ENCODE results near the gene PRR5. TPM values are rescaled to one million over a fixed set of nuclear protein-coding genes. Genes with fewer than 3 reads are reported as not detected.
A peak's percentile ranks its signal among the peaks of the same experiment; 100 is the strongest.

The PRR5 gene
- total and polyA plus RNA-seq, 2 of the 13 experiments (the other 11 are each of a cell fraction or from before 2014, with no cell fraction given), result 11.6 to 27.5 TPM

DNA sequence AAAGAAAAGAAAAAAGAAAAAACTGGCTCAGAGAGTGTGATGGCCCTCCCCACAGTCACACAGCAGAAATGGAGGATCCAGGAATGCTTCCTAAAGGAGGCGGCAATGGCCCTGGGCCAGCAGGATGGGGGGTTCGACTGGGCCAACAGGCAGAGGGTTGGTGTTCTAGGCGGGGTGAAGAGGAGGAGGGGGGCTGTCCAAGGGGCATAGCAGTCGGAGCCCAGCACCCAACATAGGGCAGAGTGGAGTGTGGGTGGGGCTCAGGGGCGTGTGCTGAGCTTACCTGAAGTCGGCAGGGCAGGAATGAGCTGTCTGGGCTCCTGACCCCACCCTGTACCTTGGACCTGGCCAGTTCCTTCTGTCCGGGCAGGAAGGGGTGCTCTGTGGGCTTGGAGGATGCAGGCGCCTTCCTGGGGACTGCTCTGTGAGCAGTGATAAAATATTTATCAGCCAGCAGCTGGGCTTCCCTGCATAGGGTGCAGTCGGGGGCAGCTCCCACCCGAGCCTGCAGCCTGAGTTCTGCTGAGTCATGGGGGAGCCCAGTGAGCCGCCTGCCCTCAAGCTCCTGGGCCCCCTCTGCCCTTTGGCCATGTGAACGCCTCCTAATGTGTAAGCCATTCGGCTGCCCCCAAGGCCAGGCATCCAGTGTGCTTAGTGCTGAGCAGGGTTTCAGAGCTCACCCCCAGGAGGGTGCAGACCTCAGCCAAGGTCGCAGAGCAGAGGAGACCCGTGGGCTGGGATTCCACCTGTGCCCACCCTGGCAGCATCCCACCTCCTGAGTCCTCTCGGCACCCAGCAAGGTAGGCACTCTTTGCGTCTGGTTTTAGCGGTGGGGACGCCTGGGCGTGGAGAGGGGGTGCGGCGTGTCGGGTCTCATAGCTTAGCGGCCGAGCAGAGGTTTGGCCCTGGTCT lies 25.3 kb upstream of the PRR5 start (continued):
- TF ChIP-seq THAP9 (CRISPR knock-in tag; IDR thresholded peaks at IDR 0.05; ENCODE audit: borderline replicate concordance), result 0 out of 2 replicates have a peak, but pooled peaks have one; percentile 37
- TF ChIP-seq ZNF24 (IDR thresholded peaks at IDR 0.05), result no peak
- TF ChIP-seq ZNF205 (CRISPR knock-in tag; IDR thresholded peaks at IDR 0.05), result no peak; the same call in 1 of the 2 replicates
- TF ChIP-seq SMARCC2 (IDR thresholded peaks at IDR 0.05), result no peak
- TF ChIP-seq, protein P1, sequence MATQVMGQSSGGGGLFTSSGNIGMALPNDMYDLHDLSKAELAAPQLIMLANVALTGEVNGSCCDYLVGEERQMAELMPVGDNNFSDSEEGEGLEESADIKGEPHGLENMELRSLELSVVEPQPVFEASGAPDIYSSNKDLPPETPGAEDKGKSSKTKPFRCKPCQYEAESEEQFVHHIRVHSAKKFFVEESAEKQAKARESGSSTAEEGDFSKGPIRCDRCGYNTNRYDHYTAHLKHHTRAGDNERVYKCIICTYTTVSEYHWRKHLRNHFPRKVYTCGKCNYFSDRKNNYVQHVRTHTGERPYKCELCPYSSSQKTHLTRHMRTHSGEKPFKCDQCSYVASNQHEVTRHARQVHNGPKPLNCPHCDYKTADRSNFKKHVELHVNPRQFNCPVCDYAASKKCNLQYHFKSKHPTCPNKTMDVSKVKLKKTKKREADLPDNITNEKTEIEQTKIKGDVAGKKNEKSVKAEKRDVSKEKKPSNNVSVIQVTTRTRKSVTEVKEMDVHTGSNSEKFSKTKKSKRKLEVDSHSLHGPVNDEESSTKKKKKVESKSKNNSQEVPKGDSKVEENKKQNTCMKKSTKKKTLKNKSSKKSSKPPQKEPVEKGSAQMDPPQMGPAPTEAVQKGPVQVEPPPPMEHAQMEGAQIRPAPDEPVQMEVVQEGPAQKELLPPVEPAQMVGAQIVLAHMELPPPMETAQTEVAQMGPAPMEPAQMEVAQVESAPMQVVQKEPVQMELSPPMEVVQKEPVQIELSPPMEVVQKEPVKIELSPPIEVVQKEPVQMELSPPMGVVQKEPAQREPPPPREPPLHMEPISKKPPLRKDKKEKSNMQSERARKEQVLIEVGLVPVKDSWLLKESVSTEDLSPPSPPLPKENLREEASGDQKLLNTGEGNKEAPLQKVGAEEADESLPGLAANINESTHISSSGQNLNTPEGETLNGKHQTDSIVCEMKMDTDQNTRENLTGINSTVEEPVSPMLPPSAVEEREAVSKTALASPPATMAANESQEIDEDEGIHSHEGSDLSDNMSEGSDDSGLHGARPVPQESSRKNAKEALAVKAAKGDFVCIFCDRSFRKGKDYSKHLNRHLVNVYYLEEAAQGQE (IDR thresholded peaks at IDR 0.05; ENCODE audit: borderline replicate concordance in 1 of 2, low read depth in 1 of 2, low read length in 2 of 2), result 0 out of 4 replicates have a peak, but pooled peaks of 1 of the 2 experiments have one; percentile 27
- TF ChIP-seq, protein P2, sequence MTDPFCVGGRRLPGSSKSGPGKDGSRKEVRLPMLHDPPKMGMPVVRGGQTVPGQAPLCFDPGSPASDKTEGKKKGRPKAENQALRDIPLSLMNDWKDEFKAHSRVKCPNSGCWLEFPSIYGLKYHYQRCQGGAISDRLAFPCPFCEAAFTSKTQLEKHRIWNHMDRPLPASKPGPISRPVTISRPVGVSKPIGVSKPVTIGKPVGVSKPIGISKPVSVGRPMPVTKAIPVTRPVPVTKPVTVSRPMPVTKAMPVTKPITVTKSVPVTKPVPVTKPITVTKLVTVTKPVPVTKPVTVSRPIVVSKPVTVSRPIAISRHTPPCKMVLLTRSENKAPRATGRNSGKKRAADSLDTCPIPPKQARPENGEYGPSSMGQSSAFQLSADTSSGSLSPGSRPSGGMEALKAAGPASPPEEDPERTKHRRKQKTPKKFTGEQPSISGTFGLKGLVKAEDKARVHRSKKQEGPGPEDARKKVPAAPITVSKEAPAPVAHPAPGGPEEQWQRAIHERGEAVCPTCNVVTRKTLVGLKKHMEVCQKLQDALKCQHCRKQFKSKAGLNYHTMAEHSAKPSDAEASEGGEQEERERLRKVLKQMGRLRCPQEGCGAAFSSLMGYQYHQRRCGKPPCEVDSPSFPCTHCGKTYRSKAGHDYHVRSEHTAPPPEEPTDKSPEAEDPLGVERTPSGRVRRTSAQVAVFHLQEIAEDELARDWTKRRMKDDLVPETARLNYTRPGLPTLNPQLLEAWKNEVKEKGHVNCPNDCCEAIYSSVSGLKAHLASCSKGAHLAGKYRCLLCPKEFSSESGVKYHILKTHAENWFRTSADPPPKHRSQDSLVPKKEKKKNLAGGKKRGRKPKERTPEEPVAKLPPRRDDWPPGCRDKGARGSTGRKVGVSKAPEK (CRISPR knock-in tag; IDR thresholded peaks at IDR 0.05; ENCODE audit: borderline replicate concordance), result no peak
- 0 out of 2 replicates have a peak, but pooled peaks have one; percentile 46 for TF ChIP-seq ZNF891 (CRISPR knock-in tag; IDR thresholded peaks at IDR 0.05)
- TF ChIP-seq NCOA2 (CRISPR knock-in tag; IDR thresholded peaks at IDR 0.05), result peak; percentile 61
- TF ChIP-seq SRSF9 (IDR thresholded peaks at IDR 0.05; ENCODE audit: borderline replicate concordance, insufficient read depth, low read depth, low read length, poor library complexity, severe bottlenecking), result no peak
- TF ChIP-seq ZNF414 (CRISPR knock-in tag; IDR thresholded peaks at IDR 0.05), result no peak
- TF ChIP-seq, protein P3, sequence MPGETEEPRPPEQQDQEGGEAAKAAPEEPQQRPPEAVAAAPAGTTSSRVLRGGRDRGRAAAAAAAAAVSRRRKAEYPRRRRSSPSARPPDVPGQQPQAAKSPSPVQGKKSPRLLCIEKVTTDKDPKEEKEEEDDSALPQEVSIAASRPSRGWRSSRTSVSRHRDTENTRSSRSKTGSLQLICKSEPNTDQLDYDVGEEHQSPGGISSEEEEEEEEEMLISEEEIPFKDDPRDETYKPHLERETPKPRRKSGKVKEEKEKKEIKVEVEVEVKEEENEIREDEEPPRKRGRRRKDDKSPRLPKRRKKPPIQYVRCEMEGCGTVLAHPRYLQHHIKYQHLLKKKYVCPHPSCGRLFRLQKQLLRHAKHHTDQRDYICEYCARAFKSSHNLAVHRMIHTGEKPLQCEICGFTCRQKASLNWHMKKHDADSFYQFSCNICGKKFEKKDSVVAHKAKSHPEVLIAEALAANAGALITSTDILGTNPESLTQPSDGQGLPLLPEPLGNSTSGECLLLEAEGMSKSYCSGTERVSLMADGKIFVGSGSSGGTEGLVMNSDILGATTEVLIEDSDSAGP (CRISPR knock-in tag; IDR thresholded peaks at IDR 0.05; ENCODE audit: borderline replicate concordance), result peak; percentile 72; the same call in 1 of the 2 replicates
- no peak for TF ChIP-seq CHCHD3 (CRISPR knock-in tag; IDR thresholded peaks at IDR 0.05)
- no peak for TF ChIP-seq YY1 (IDR thresholded peaks at IDR 0.05; ENCODE audit: insufficient read depth, insufficient replicate concordance, low read depth, low read length)
- TF ChIP-seq TOPORS (CRISPR knock-in tag; IDR thresholded peaks at IDR 0.05), result no peak; the same call in 1 of the 2 replicates
- no peak for TF ChIP-seq TCF7L2 (IDR thresholded peaks at IDR 0.05; ENCODE audit: low read depth, low read length)
